ENCODE data around the gene PTPRN2. TPM values are rescaled to one million over a fixed set of nuclear protein-coding genes. Genes with fewer than 3 reads are reported as not detected.

Gene PTPRN2
- polyA plus RNA-seq, 1 of the 3 experiments (the other 2 are of a cell fraction), result 4.0 TPM

DNA sequence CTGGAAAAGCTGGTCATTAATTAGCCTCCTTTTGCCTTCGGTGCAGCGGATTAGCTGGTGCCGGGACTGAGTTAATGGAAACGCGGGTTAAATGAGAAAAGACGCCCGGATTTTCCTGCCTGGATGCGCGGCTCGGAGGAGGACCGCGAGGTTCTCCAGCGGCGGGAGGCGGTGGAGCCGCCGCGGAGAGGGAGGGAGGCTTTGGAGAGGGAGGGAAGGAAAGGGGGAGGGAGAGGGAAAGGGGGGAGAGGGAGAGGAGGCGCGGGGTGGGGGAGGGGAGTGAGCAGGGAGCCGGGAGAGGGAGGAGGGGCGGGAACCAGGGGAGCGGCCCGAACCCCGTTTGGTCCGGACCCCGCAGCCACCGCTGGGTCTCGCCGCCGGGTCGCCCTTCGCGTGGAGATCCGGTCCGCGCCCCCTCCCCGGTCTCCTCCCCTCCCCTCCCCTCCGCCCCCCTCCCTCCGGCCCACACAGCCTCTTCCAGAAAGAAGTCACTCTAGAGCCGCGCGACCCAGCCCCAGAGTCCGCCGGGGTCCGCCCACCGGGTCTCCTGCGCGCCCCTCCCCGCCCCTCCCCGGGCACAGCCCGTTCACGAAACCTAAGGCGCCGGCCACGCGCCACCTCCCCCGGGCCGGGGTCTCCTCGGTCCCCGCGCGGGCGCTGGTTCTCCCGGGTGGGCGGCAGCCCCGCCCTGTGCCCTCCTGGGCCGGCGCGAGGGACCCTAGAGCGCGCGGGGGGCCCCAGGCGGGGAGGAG is 903.3 kb downstream of the PTPRN2 start:
- Histone ChIP-seq H3K4me1 (ENCODE audit: control insufficient read depth in 1 of 2, insufficient read depth in 2 of 2, low read depth in 1 of 2, low read length in 1 of 2) (peaks cover 0 to 10% of the 10 kb centered on the region in 2 experiments; a peak in 2 of 4 replicates), H3K9me3 (no peaks in the 10 kb centered on the region), H3K9ac (no peak overlapping the region), H3K4me2 (no peak overlapping the region), H3K4me3 (ENCODE audit: low read depth in 2 of 2, low read length in 1 of 2) (no peak overlapping the region), H3K36me3 (replicated peaks in 1 of 2; ENCODE audit: control insufficient read depth in 1 of 2, insufficient read depth in 2 of 2, low read length in 1 of 2) (peaks cover 8 to 30% of the 10 kb centered on the region in 2 experiments), H3K9me2 (no peaks in the 10 kb centered on the region), H3F3A (replicated peaks; ENCODE audit: insufficient read depth) (peaks cover 8% of the 10 kb centered on the region), H2AFZ (ENCODE audit: low read depth) (no peak overlapping the region), H3K79me2 (ENCODE audit: insufficient read depth) (peaks cover 2% of the 10 kb centered on the region; the same call in 1 of the 2 replicates), H3K27ac (ENCODE audit: low read depth in 2 of 2, low read length in 1 of 2) (no peak overlapping the region), H3K27me3 (ENCODE audit: insufficient read depth) (no peaks in the 10 kb centered on the region), H4K20me1 (ENCODE audit: insufficient read depth) (no peaks in the 10 kb centered on the region)
- TF ChIP-seq ELF1 (IDR thresholded peaks at IDR 0.05) (no peak), POLR2AphosphoS5 (IDR thresholded peaks at IDR 0.05; ENCODE audit: low read depth, low read length) (no peak), IRF3 (IDR thresholded peaks at IDR 0.05; ENCODE audit: low read depth, low read length) (no peak), FOSL2 (IDR thresholded peaks at IDR 0.05; ENCODE audit: borderline replicate concordance, low read depth) (no peak), RFX5 (IDR thresholded peaks at IDR 0.05; ENCODE audit: low read length) (no peak)
- POLR2A ChIA-PET, result no interaction called here
- WGBS (ENCODE audit: low lambda C conversion rate), result 76% methylated on average over 73 of the region's 74 CpGs
- DNase-seq, result peak; percentile 64
- CTCF ChIA-PET, result no interaction called here

GRCh38 chr7:157683747-157684156 is 903.9 kb downstream of the PTPRN2 start:
- TF ChIP-seq TEAD4 (IDR thresholded peaks at IDR 0.05; ENCODE audit: borderline replicate concordance, insufficient read depth) (no peak), NRF1 (IDR thresholded peaks at IDR 0.05; ENCODE audit: low read depth, low read length) (no peak), TCF12 (IDR thresholded peaks at IDR 0.05) (no peak), SIN3A (IDR thresholded peaks at IDR 0.05; ENCODE audit: borderline replicate concordance, low read depth, low read length) (no peak), GATA2 (CRISPR knock-in tag; IDR thresholded peaks at IDR 0.05) (no peak)
- TF ChIP-seq, protein P1, sequence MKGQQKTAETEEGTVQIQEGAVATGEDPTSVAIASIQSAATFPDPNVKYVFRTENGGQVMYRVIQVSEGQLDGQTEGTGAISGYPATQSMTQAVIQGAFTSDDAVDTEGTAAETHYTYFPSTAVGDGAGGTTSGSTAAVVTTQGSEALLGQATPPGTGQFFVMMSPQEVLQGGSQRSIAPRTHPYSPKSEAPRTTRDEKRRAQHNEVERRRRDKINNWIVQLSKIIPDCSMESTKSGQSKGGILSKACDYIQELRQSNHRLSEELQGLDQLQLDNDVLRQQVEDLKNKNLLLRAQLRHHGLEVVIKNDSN (IDR thresholded peaks at IDR 0.05; ENCODE audit: borderline replicate concordance, low read depth), result no peak
- CTCF ChIA-PET, result interaction anchor here (1.6 kb wide), 1 partner anchor 17 kb away, joined by 4 read pairs; no protein-coding TSS in a partner anchor
- peaks cover 8 to 30% of the 10 kb centered on the region in 2 experiments for H3K36me3 ChIP-seq (replicated peaks in 1 of 2; ENCODE audit: control insufficient read depth in 1 of 2, insufficient read depth in 2 of 2, low read length in 1 of 2)
- no peak overlapping the region for H2AFZ ChIP-seq (ENCODE audit: low read depth)
- no peaks in the 10 kb centered on the region for H3K27me3 ChIP-seq (ENCODE audit: insufficient read depth)
- H3F3A ChIP-seq (replicated peaks; ENCODE audit: insufficient read depth), result peaks cover 8% of the 10 kb centered on the region
- no peak overlapping the region for H3K4me3 ChIP-seq (ENCODE audit: low read depth in 2 of 2, low read length in 1 of 2)
- H3K9me2 ChIP-seq, result no peaks in the 10 kb centered on the region
- POLR2A ChIA-PET, result no interaction called here
- 85% methylated on average over 20 of the region's 20 CpGs for WGBS (ENCODE audit: low lambda C conversion rate)
- H3K27ac ChIP-seq (ENCODE audit: low read depth in 2 of 2, low read length in 1 of 2), result no peak overlapping the region
- H3K4me1 ChIP-seq (ENCODE audit: control insufficient read depth in 1 of 2, insufficient read depth in 2 of 2, low read depth in 1 of 2, low read length in 1 of 2), result peaks cover 0 to 7% of the 10 kb centered on the region in 2 experiments; a peak in 2 of 4 replicates
- peak; percentile 38 for DNase-seq
- no peaks in the 10 kb centered on the region for H4K20me1 ChIP-seq (ENCODE audit: insufficient read depth)
- H3K79me2 ChIP-seq (ENCODE audit: insufficient read depth), result no peaks in the 10 kb centered on the region
- no peaks in the 10 kb centered on the region for H3K9me3 ChIP-seq
- no peak overlapping the region for H3K9ac ChIP-seq
- H3K4me2 ChIP-seq, result no peak overlapping the region
